ENCODE results near the gene SWI5.

Gene SWI5

GRCh38 chr9:128251732-128252100 lies 24.4 kb upstream of the SWI5 start:
- no peak for DNase-seq (ENCODE audit: low read depth in 1 of 2, low spot score in 1 of 2)

- no peak for DNase-seq (ENCODE audit: low read depth in 1 of 2, low spot score in 1 of 2)
Observed at GRCh38 chr9:128252317-128253139, 23.5 kb upstream of the SWI5 start.

GRCh38 chr9:128253140-128253990 lies 22.7 kb upstream of the SWI5 start:
- no peak for DNase-seq (ENCODE audit: low read depth in 1 of 2, low spot score in 1 of 2)

DNA sequence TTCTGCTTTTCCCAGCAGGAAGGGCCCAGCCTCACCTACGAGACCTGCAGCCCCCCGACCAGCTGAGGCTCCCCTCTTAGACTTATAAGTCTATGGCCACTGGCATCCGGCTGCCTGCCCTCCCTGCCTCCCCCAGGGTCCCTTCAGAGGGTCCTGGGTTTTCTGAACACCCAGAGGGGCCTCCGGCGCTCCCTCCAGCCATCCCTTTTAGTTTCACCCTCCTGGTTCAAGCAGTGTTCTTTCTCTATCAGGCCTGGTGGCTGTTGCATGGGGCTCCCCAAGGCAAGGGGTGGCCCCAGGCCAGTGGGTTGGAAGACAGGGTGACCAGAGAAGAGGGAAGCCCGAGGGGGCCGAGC lies 22.1 kb upstream of the SWI5 start:
- DNase-seq (ENCODE audit: low read depth in 1 of 2, low spot score in 1 of 2) = no peak

- no peak for DNase-seq (ENCODE audit: low read depth in 1 of 2, low spot score in 1 of 2)
Observed at GRCh38 chr9:128254362-128254761, 21.7 kb upstream of the SWI5 start.

- peak in 1 of 2 donors; percentile 46 for DNase-seq (ENCODE audit: low read depth in 1 of 2, low spot score in 1 of 2)
Observed at GRCh38 chr9:128254855-128255759, 21.0 kb upstream of the SWI5 start.

DNA sequence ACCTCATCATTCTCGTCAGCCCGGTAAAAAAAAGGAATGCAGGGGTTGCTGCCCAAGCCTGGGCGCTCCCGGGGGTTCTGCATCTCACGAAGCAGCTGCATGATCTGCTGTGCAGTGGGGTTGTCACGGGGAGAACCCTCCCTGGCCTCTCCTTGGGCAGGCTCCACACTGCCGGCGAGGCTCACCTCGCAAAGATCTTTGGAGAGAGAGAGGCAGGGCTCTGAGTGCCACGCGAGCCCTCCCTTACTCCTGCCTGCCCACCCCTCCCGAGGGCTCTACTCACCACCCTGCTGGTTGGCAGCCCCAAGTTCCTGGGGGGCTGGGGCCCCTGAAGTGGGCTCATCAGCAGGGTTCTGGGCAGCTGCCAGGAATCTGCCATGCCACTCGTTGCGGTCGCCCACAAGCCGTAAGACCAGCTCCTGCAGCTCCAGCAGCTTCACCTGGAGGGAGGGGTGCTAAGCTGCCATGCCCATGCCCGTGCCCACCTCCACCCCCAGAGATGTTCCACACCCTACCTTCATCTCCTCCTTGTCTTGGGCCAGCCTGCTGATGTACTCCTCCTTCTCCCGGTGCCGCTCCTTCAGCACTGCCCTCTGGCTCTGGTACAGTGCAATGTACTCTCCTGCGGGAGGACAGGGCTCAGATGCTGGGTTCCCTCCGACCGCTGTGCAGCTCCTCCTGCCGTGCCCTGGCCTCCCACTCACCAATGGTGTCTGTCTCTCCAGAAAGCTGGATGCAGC lies 18.8 kb upstream of the SWI5 start:
- no peak for DNase-seq (ENCODE audit: low read depth in 1 of 2, low spot score in 1 of 2)

DNA sequence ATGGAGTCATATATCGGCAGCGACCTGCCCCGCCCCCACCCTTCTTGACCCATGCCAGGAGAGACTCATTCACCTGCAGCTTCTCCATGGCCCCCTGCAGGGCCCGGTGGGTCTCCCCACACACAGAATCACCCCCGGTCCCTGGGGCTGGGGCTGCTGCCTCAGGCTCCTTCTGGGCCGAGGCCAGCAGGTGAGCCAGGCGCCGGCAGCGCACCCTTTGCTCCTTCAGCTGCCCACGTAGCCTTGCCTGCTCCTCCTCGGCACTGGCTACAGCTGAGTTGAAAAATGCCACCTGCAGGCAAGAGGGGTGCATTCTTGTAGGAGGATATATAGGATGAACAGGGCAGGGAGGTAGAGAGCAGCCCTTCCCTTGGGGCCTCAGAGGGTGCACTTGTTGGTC lies 18.2 kb upstream of the SWI5 start:
- no peak for DNase-seq (ENCODE audit: low read depth in 1 of 2, low spot score in 1 of 2)

DNA sequence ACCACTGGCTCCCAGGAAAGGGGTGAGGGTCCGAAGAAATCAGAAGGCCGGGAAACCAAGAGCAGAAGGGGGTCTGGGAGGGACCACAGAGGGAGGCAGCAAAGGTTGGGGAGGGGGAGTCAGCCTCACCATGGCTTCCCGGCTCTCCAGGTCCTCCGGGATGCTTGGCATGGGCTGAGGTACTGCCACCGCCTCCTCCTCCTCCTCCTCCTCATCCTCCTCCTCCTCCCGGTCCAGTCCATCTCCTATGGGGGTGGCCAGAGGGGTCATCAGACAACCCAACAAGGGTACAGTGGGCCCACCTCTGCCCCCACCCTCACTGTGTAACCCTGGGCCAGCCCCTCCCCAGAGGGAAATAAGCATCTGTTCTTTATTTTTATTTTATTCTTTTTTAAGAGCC lies 17.8 kb upstream of the SWI5 start:
- DNase-seq (ENCODE audit: low read depth in 1 of 2, low spot score in 1 of 2) = no peak

- no peak for DNase-seq (ENCODE audit: low read depth in 1 of 2, low spot score in 1 of 2)
Observed at GRCh38 chr9:128259156-128259555, 16.9 kb upstream of the SWI5 start.

DNA sequence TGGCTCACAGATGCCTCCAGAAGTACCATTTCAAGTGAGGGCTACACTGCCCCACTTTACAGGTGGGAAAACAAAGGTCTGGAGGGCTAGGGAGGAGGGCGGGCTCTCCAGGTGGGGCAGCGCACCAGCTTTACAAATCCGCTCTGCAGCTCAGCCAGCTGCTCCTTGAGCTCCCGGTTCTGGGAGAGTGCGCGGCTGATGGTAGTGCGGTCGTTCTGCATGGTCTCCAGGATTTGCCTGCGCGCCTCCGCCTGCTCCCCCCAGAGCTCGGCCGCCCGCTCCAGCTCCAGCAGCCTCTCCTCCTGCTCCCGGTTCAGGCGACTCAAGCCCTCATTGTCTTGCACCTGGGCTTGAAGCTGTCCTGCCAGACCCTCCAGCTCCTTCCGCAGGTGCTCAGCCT lies 15.7 kb upstream of the SWI5 start:
- DNase-seq (ENCODE audit: low read depth in 1 of 2, low spot score in 1 of 2) = no peak

GRCh38 chr9:128262687-128263086 lies 13.4 kb upstream of the SWI5 start:
- no peak for DNase-seq (ENCODE audit: low read depth in 1 of 2, low spot score in 1 of 2)

- DNase-seq (ENCODE audit: low read depth in 1 of 2, low spot score in 1 of 2) = no peak
Observed at GRCh38 chr9:128265348-128265847, 10.7 kb upstream of the SWI5 start.

DNA sequence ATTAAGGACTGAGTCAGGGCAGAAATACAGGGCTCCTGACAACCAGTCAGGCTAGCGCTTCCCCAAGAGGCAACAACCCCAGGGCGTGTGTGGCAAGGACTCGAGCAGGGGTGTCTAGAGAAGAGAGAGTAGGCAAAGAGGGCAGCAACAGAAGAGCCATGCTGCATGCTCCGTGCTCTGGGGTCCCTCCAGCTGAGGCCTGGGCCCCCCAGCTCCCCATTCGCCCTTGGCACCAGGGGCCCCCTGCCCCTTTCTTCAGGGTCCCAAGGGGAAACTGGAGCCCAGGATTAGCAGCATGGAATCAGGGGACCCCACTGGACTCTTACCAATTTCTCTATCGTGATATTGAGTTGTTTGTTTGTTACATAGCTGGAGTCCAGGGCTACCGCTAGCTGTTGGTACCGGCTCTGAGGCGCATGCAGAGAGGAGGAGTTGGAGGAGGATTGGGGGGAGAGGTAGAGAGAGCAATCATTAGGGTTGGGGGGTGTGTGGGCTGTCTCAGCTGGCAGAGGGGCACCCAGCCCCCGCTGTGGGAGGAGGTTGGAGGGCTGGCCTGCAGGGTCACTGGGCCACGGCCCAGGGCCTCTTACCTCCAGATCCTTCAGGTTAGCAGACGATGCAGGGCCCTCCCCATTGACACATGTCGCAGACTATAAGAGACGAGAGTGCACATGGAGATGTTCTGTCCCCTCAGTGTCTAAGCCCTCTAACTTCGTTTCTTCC lies 9.0 kb upstream of the SWI5 start:
- DNase-seq (ENCODE audit: low read depth in 1 of 2, low spot score in 1 of 2) = no peak

GRCh38 chr9:128271112-128271511 lies 5.0 kb upstream of the SWI5 start:
- no peak for DNase-seq (ENCODE audit: low read depth in 1 of 2, low spot score in 1 of 2)

GRCh38 chr9:128271512-128271911 lies 4.6 kb upstream of the SWI5 start:
- no peak for DNase-seq (ENCODE audit: low read depth in 1 of 2, low spot score in 1 of 2)

DNA sequence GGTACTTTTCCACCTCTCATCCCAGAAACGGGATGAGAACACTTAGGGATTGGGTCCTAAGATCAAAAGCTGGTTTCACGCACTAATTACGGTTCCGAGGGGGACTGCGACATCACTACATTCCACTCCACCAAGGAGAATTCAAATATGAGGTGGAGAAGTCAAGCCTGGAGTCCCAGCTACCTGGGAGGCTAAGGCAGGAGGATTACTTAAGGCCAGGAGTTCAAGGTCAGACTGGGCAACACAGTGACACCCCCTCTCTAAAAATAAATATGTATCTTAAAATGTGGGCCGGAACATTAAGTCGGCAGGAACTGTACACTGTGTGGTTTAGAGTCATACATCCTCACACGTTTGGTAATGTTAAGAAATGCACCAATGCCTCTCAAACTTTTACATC lies 1.8 kb upstream of the SWI5 start:
- DNase-seq (ENCODE audit: low read depth in 1 of 2, low spot score in 1 of 2) = no peak

DNA sequence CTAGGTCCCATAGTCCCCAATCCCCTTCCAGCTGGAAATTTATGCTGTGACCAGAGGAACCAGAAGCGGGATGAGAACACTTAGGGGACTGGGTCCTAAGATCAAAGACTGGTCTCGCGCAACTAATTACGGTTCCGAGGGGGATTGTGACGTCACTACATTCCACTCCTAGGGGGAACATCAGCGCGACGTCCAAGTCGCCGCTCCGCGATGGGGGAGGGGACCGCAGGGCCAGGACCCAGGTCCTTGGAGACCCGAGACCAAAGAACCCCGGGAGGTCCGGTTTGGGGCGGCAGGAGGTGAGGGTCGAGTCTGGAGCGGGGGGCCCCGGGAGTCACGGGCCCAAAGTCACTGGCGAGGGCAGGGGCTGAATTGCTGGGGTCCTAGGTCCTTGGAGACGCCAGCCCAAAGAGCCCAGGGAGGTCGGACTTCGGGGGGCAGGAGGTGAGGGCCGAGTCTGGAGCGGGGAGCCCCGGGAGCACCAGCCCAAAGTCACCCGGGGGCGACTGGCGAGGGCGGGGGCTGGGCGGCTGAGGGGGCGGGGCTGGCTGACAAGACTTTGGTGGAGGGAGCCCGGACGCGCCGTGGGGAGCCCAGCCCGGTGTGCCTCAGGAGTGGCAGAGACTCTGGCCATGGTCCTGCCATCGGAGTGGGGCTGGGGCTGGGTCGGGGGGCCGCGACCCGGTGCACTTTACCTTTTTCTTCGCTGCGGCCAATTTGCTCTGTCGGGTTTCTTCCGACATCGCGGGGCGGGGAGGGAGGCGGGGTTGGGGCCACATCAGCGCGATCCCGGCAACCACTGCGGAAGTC lies 673 bp upstream of the SWI5 start, which contains the start of gene GOLGA2:
GOLGA2 (minus strand) TSS at position 810 of the 810 bp plus-strand sequence; CDS start at position 779, 31 bp downstream.
- no peak for DNase-seq (ENCODE audit: low read depth in 1 of 2, low spot score in 1 of 2)
